Aorta (tissue), 5 donors: Measurements from ENCODE around the gene STYX. TPM values are rescaled to one million over a fixed set of nuclear protein-coding genes. Genes with fewer than 3 reads are reported as not detected.

Experiments used
- ATAC-seq: fragments of 200-7000 bp; cut with Tn5 transposase; one replicate; pipeline ENCODE4 v1.9.1; 2022; ENCODE audit warnings: moderate library complexity; ENCODE audit not compliant: low FRiP score
- DNase-seq, 2 donors: peaks; one replicate each; pipeline ENCODE4 v3.0.0-alpha.2; 2020
- H3K27ac ChIP-seq, 2 donors: one replicate each; pipeline ENCODE4 v1.5.1; 2013; ENCODE audit warnings: low read length in 2 of 2, mild to moderate bottlenecking in 2 of 2, moderate library complexity in 2 of 2, control low read depth in 1 of 2, inconsistent platforms in 1 of 2, low read depth in 1 of 2
- H3K27me3 ChIP-seq, 2 donors: one replicate each; pipeline ENCODE4 v1.6.1; 2013; ENCODE audit warnings: control low read depth in 1 of 2, low read length in 1 of 2, mild to moderate bottlenecking in 1 of 2, moderate library complexity in 1 of 2; ENCODE audit not compliant: insufficient read depth in 2 of 2, control insufficient read depth in 1 of 2
- H3K36me3 ChIP-seq, 2 donors: one replicate each; pipeline ENCODE4 v1.6.1; 2013; ENCODE audit warnings: control low read depth in 1 of 2, low read length in 1 of 2, mild to moderate bottlenecking in 1 of 2; ENCODE audit not compliant: insufficient read depth in 2 of 2, control insufficient read depth in 1 of 2
- H3K4me1 ChIP-seq, 2 donors: one replicate each; pipeline ENCODE4 v1.6.1; 2013; ENCODE audit warnings: low read length in 2 of 2, control low read depth in 1 of 2, mild to moderate bottlenecking in 1 of 2, moderate library complexity in 1 of 2; ENCODE audit not compliant: insufficient read depth in 2 of 2, control insufficient read depth in 1 of 2
- H3K4me3 ChIP-seq, 2 donors: one replicate each; pipeline ENCODE4 v1.5.1; 2013; ENCODE audit warnings: low read length in 2 of 2, control low read depth in 1 of 2, mild to moderate bottlenecking in 1 of 2
- H3K9me3 ChIP-seq: one replicate; pipeline ENCODE4 v1.6.1; 2013; ENCODE audit warnings: mild to moderate bottlenecking, low read length; ENCODE audit not compliant: control insufficient read depth
- WGBS, 2 donors: extraction: QIAGEN DNeasy Blood & Tissue Kit; methylation state at CpG; one replicate each; pipeline ENCODE4 v1.1.7; 2013; 5-methylcytosine and 5-hydroxymethylcytosine counted together
- intact Hi-C, 2 donors: fragments of 100-400 bp; cut with DNase I; formaldehyde crosslinking; loops; one replicate each; pipeline versions ENCODE4 v1.14.2 to v1.15.0; 2022
- long read RNA-seq, 2 donors: library from polyadenylated mRNA; unstranded; transcript quantifications; one replicate each; pipeline ENCODE4 v2.0.0, GENCODE V29; 2020 to 2021
- polyA plus RNA-seq, 2 donors: library from polyadenylated mRNA; stranded (reverse); fragments of 200-250 nt; gene quantifications; one replicate each; pipeline ENCODE4 v1.2.3, GENCODE V29; 2013
- total RNA-seq, 2 donors: library from RNA; stranded (reverse); fragmentation: NEBNext Ultra II Directional; extraction: Animal tissue kit (Norgen Biotek cat#: 25700); gene quantifications; one replicate each; pipeline ENCODE4 v1.2.1, GENCODE V29; 2021
- donor health status: healthy with polysubstance abuse.
- donor health status: Bipolar disorder and iron deficiency.
- donor health status: DM: no; HTN: no; CAD: no.
- donor health status: DM: no; HTN: no; CAD: no.
- donor health status: DM: yes; HTN: yes; CAD: no.

STYX gene, protein sequence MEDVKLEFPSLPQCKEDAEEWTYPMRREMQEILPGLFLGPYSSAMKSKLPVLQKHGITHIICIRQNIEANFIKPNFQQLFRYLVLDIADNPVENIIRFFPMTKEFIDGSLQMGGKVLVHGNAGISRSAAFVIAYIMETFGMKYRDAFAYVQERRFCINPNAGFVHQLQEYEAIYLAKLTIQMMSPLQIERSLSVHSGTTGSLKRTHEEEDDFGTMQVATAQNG
- total RNA-seq (10 to 100 TPM; 14.3 to 15.5 TPM), polyA plus RNA-seq (10 to 100 TPM in 1 of 2 donors, 1 to 10 TPM in 1; 5.3 to 12.8 TPM)
- long read RNA-seq, donor 1, full-length matches to known transcripts = 3 of 15 reads
- long read RNA-seq, donor 1, partial matches to known transcripts = 0 of 15 reads
- long read RNA-seq, donor 1, other reads (novel, unspliced or antisense) = 12 of 15 reads
- long read RNA-seq, donor 2, full-length matches to known transcripts = 9 of 15 reads
- long read RNA-seq, donor 2, partial matches to known transcripts = 0 of 15 reads
- long read RNA-seq, donor 2, other reads (novel, unspliced or antisense) = 6 of 15 reads

- Histone ChIP-seq H3K27me3 (no peaks in the 10 kb centered on the region), H3K4me3 (peak within 1 kb of the TSS; percentile 65 to 77), H3K27ac (peak within 1 kb of the TSS in 1 of 2 donors; percentile 53), H3K9me3 (no peaks in the 10 kb centered on the region), H3K36me3 (peaks cover 0 to 3% of the 10 kb centered on the region in 2 donors), H3K4me1 (no peaks in the 10 kb centered on the region)
- intact Hi-C loops = loop anchor here in 1 of 2 donors (10.0 kb wide), 1 partner anchor 55 kb away; no protein-coding TSS in a partner anchor
- DNase-seq = peak; percentile 99 to 100
- ATAC-seq = peak; percentile 100
- WGBS, 2 donors = 0% methylated on average over 56 to 72 of the region's 72 CpGs
Observed at GRCh38 chr14:52729925-52730708, at the start of gene STYX. Gene STYX (plus strand): TSS chr14:52730166. CDS start chr14:52730475, 309 bp downstream.

- ATAC-seq (no peak), DNase-seq (no peak)
- 80 to 85% methylated on average over 2 of the region's 2 CpGs for WGBS, 2 donors
- Histone ChIP-seq H3K36me3 (no peaks in the 10 kb centered on the region), H3K27ac (no peak overlapping the region), H3K4me3 (no peak overlapping the region), H3K4me1 (no peaks in the 10 kb centered on the region), H3K27me3 (no peaks in the 10 kb centered on the region), H3K9me3 (no peaks in the 10 kb centered on the region)
- intact Hi-C loops = no loop called here
Observed at GRCh38 chr14:52683985-52684520, 45.9 kb upstream of the STYX start.

GRCh38 chr14:52686176-52686575, 43.8 kb upstream of the STYX start:
- Histone ChIP-seq H3K4me1 (no peaks in the 10 kb centered on the region), H3K27me3 (no peaks in the 10 kb centered on the region), H3K36me3 (no peaks in the 10 kb centered on the region), H3K9me3 (no peaks in the 10 kb centered on the region), H3K4me3 (no peak overlapping the region), H3K27ac (no peak overlapping the region)
- ATAC-seq (no peak), DNase-seq (no peak)
- 92 to 100% methylated on average over 1 of the region's 1 CpG for WGBS, 2 donors
- intact Hi-C loops = no loop called here

- Histone ChIP-seq H3K4me1 (peaks cover 0 to 5% of the 10 kb centered on the region in 2 donors), H3K4me3 (no peak overlapping the region), H3K27me3 (no peaks in the 10 kb centered on the region), H3K9me3 (no peaks in the 10 kb centered on the region), H3K27ac (no peak overlapping the region), H3K36me3 (no peaks in the 10 kb centered on the region)
- intact Hi-C loops = loop anchor here in 1 of 2 donors (10.0 kb wide), 1 partner anchor 136 kb away; the partner anchor contains the start of genes GPR137C and TXNDC16
- 73 to 74% methylated on average over 7 of the region's 7 CpGs for WGBS, 2 donors
- DNase-seq = no peak
- ATAC-seq = no peak
Observed at GRCh38 chr14:52690983-52691760, 38.8 kb upstream of the STYX start.

GRCh38 chr14:52692248-52692962, 37.6 kb upstream of the STYX start:
- peaks cover 0 to 5% of the 10 kb centered on the region in 2 donors for H3K4me1 ChIP-seq
- WGBS, 2 donors = 78 to 82% methylated on average over 5 of the region's 5 CpGs
- H3K36me3 ChIP-seq = no peaks in the 10 kb centered on the region
- intact Hi-C loops = loop anchor here in 1 of 2 donors (10.0 kb wide), 1 partner anchor 138 kb away; the partner anchor contains the start of genes GPR137C and TXNDC16
- ATAC-seq (no peak), DNase-seq (no peak)
- no peak overlapping the region for H3K4me3 ChIP-seq
- H3K9me3 ChIP-seq = no peaks in the 10 kb centered on the region
- H3K27ac ChIP-seq = no peak overlapping the region
- no peaks in the 10 kb centered on the region for H3K27me3 ChIP-seq

GRCh38 chr14:52693036-52693435, 36.9 kb upstream of the STYX start:
- Histone ChIP-seq H3K9me3 (no peaks in the 10 kb centered on the region), H3K27ac (no peak overlapping the region), H3K4me3 (no peak overlapping the region), H3K27me3 (no peaks in the 10 kb centered on the region), H3K4me1 (peaks cover 0 to 5% of the 10 kb centered on the region in 2 donors), H3K36me3 (no peaks in the 10 kb centered on the region)
- intact Hi-C loops = loop anchor here in 1 of 2 donors (10.0 kb wide), 1 partner anchor 138 kb away; the partner anchor contains the start of genes GPR137C and TXNDC16
- ATAC-seq = no peak
- WGBS, 2 donors = 76 to 78% methylated on average over 3 of the region's 3 CpGs
- DNase-seq = no peak

- ATAC-seq (no peak), DNase-seq (no peak)
- Histone ChIP-seq H3K4me1 (peaks cover 0 to 5% of the 10 kb centered on the region in 2 donors), H3K9me3 (no peaks in the 10 kb centered on the region), H3K4me3 (no peak overlapping the region), H3K27me3 (no peaks in the 10 kb centered on the region), H3K36me3 (no peaks in the 10 kb centered on the region), H3K27ac (no peak overlapping the region)
- intact Hi-C loops = loop anchor here in 1 of 2 donors (10.0 kb wide), 1 partner anchor 139 kb away; the partner anchor contains the start of genes GPR137C and TXNDC16
- 93 to 98% methylated on average over 7 of the region's 7 CpGs for WGBS, 2 donors
Observed at GRCh38 chr14:52693532-52693931, 36.4 kb upstream of the STYX start.
